SK-N-SH treated with all-trans-retinoic acid at 6 μM for 48 hours (cell line): ENCODE results near the gene AKR1B15.

Experiments
- BACH2 ChIP-seq: fragments of 250-450 bp; sonication (Bioruptor Pico); IDR thresholded peaks from 2 replicates; pipeline ENCODE4 v1.9.0; 2021; ENCODE audit warnings: mild to moderate bottlenecking, borderline replicate concordance
- CREB5 ChIP-seq: fragments of 250-450 bp; sonication (Bioruptor Pico); IDR thresholded peaks from 2 replicates; pipeline ENCODE4 v1.5.1; 2020; ENCODE audit warnings: low read depth, mild to moderate bottlenecking, moderate library complexity
- GLIS3 ChIP-seq: fragments of 250-450 bp; sonication (Bioruptor Pico); IDR thresholded peaks from 2 replicates; pipeline ENCODE4 v1.5.0; 2020; ENCODE audit warnings: mild to moderate bottlenecking, moderate library complexity
- OSR1 ChIP-seq: fragments of 250-450 bp; sonication (Bioruptor Pico); IDR thresholded peaks from 2 replicates; pipeline ENCODE4 v1.8.0; 2022; ENCODE audit warnings: moderate library complexity, mild to moderate bottlenecking, inconsistent platforms
- PATZ1 ChIP-seq: fragments of 250-450 bp; sonication (Bioruptor Pico); IDR thresholded peaks from 2 replicates; pipeline ENCODE4 v1.8.0; 2020; ENCODE audit warnings: mild to moderate bottlenecking, moderate library complexity, borderline replicate concordance
- POU6F1 ChIP-seq: fragments of 250-450 bp; sonication (Bioruptor Pico); IDR thresholded peaks from 2 replicates; pipeline ENCODE4 v1.8.0; 2021; ENCODE audit warnings: low read depth, mild to moderate bottlenecking, moderate library complexity, borderline replicate concordance
- SNAI2 ChIP-seq: fragments of 250-450 bp; sonication (Bioruptor Pico); IDR thresholded peaks from 2 replicates; pipeline ENCODE4 v1.5.0; 2020; ENCODE audit warnings: mild to moderate bottlenecking, moderate library complexity
- TOX ChIP-seq: fragments of 250-450 bp; sonication (Bioruptor Pico); IDR thresholded peaks from 2 replicates; pipeline ENCODE4 v1.8.0; 2021; ENCODE audit warnings: mild to moderate bottlenecking, moderate library complexity, borderline replicate concordance
- TSHZ2 ChIP-seq: fragments of 250-450 bp; sonication (Bioruptor Pico); IDR thresholded peaks from 2 replicates; pipeline ENCODE4 v1.5.0; 2020; ENCODE audit warnings: mild to moderate bottlenecking, moderate library complexity
- ZC3H10 ChIP-seq: fragments of 250-450 bp; sonication (Bioruptor Pico); IDR thresholded peaks from 2 replicates; pipeline ENCODE4 v1.5.1; 2021; ENCODE audit warnings: mild to moderate bottlenecking, moderate library complexity
- ZFP3 ChIP-seq: fragments of 250-450 bp; sonication (Bioruptor Pico); IDR thresholded peaks from 2 replicates; pipeline ENCODE4 v1.5.0; 2020; ENCODE audit warnings: mild to moderate bottlenecking, moderate library complexity
- ZFP30 ChIP-seq: fragments of 450-650 bp; formaldehyde crosslinking; IDR thresholded peaks from 2 replicates; pipeline ENCODE4 v1.5.0; 2022; ENCODE audit warnings: mild to moderate bottlenecking, moderate library complexity

- TF ChIP-seq ZFP30 (CRISPR knock-in tag) (no peak), ZC3H10 (CRISPR knock-in tag) (no peak), ZFP3 (CRISPR knock-in tag) (no peak), PATZ1 (no peak), TOX (CRISPR knock-in tag) (no peak), TSHZ2 (CRISPR knock-in tag) (no peak), GLIS3 (CRISPR knock-in tag) (no peak), OSR1 (CRISPR knock-in tag) (no peak), BACH2 (CRISPR knock-in tag) (no peak), SNAI2 (CRISPR knock-in tag) (no peak), CREB5 (CRISPR knock-in tag) (no peak), POU6F1 (CRISPR knock-in tag) (no peak)
Measured at GRCh38 chr7:134528749-134529148, 20.2 kb upstream of the AKR1B15 start.
